Upper lobe of right lung (tissue), 1 donor: ENCODE measurements around the gene HERC6. TPM values are rescaled to one million over a fixed set of nuclear protein-coding genes. Genes with fewer than 3 reads are reported as not detected.

Experiments
- ATAC-seq: fragments of 200-7000 bp; cut with Tn5 transposase; one replicate; pipeline ENCODE4 v1.9.1; 2020; ENCODE audit warnings: mild to moderate bottlenecking, moderate library complexity
- DNase-seq: peaks from one replicate; pipeline ENCODE4 v3.0.0-alpha.2; 2020
- H3K27ac ChIP-seq: fragments of 200-600 bp; one replicate; pipeline ENCODE4 v1.8.0; 2022
- H3K27me3 ChIP-seq: fragments of 200-600 bp; one replicate; pipeline ENCODE4 v1.8.0; 2022; ENCODE audit warnings: mild to moderate bottlenecking
- H3K36me3 ChIP-seq: fragments of 200-600 bp; one replicate; pipeline ENCODE4 v1.8.0; 2022
- H3K4me1 ChIP-seq: fragments of 200-600 bp; one replicate; pipeline ENCODE4 v1.8.0; 2022
- H3K4me3 ChIP-seq: fragments of 200-600 bp; one replicate; pipeline ENCODE4 v1.8.0; 2022; ENCODE audit warnings: mild to moderate bottlenecking
- H3K9me3 ChIP-seq: fragments of 200-600 bp; one replicate; pipeline ENCODE4 v1.8.0; 2022
- intact Hi-C: fragments of 100-400 bp; cut with DNase I; formaldehyde crosslinking; loops from one replicate; pipeline ENCODE4 v1.11.0; 2022
- total RNA-seq: library from RNA; stranded (reverse); fragmentation: NEBNext Ultra II Directional; extraction: Animal tissue kit (Norgen Biotek cat#: 25700); gene quantifications from one replicate; pipeline ENCODE4 v1.2.1, GENCODE V29; 2021
- TF ChIP-seq, protein P1 (sequence below): fragments of 200-600 bp; IDR thresholded peaks from one replicate; pipeline ENCODE4 v1.8.0; 2022; ENCODE audit warnings: antibody characterized with exemption
- donor health status: DM: no; HTN: yes; CAD: no; lungs with severe emphysema.

The HERC6 gene
- total RNA-seq, 1 donor from 2014 or later, result 13.0 TPM

DNA sequence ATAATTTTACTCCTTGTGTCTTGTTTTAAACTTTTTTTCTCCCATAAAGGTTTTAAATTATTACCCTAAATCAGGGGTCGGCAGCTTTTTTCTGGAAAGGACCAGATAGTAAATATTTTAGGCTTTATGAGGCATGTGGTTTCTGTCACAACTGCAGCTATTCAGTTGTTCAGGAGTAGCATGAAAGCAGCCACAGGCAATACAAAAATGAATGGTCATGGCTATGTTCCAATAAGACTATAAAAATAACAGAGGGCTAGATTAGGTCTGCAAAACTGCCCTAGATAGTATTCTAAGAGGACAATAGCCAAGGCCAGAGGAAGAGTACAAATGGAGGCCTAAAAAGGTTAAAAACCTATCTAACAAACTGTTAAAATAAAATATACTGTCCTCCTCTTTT lies 102.9 kb downstream of the HERC6 start:
- no peak for ATAC-seq
- H3K27ac ChIP-seq, result no peak overlapping the region
- intact Hi-C loops, result no loop called here
- H3K9me3 ChIP-seq, result no peaks in the 10 kb centered on the region
- H3K36me3 ChIP-seq, result no peaks in the 10 kb centered on the region
- no peaks in the 10 kb centered on the region for H3K4me1 ChIP-seq
- no peak for DNase-seq
- TF ChIP-seq, protein P1, sequence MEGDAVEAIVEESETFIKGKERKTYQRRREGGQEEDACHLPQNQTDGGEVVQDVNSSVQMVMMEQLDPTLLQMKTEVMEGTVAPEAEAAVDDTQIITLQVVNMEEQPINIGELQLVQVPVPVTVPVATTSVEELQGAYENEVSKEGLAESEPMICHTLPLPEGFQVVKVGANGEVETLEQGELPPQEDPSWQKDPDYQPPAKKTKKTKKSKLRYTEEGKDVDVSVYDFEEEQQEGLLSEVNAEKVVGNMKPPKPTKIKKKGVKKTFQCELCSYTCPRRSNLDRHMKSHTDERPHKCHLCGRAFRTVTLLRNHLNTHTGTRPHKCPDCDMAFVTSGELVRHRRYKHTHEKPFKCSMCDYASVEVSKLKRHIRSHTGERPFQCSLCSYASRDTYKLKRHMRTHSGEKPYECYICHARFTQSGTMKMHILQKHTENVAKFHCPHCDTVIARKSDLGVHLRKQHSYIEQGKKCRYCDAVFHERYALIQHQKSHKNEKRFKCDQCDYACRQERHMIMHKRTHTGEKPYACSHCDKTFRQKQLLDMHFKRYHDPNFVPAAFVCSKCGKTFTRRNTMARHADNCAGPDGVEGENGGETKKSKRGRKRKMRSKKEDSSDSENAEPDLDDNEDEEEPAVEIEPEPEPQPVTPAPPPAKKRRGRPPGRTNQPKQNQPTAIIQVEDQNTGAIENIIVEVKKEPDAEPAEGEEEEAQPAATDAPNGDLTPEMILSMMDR, result no peak
- no peak overlapping the region for H3K4me3 ChIP-seq
- H3K27me3 ChIP-seq, result no peaks in the 10 kb centered on the region

DNA sequence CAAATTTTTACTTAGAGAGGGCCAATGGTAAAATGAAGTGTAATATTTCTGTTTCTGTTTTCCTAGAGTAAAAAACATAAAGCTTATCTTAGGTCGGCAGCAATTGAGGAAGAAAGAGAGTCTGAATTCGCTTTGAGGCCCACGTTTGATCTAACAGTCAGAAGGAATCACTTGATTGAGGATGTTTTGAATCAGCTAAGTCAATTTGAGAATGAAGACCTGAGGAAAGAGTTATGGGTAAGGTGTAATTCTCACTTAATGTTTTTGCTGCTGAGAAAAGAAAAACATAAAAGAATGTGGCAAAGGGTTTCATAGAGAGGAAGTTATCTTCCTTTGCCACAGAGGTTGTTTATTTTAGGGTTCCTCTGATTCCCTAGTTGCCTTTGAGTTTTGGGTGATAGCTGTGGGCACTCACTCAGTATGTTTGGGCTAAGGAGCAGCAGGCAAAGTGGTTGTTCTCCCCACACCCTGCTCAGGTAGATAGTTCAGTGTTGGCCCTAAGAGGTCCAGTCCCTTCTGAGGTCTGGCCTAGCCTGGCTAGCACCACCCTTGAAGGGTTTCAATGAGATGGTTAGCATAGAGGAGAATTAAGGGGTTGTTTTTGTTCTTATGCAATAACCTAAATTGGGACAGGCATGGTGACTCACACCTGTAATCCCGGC lies 110.6 kb downstream of the HERC6 start:
- Histone ChIP-seq H3K4me3 (no peak overlapping the region), H3K27ac (no peak overlapping the region), H3K27me3 (no peaks in the 10 kb centered on the region), H3K36me3 (peaks cover 8% of the 10 kb centered on the region), H3K4me1 (no peaks in the 10 kb centered on the region), H3K9me3 (no peaks in the 10 kb centered on the region)
- TF ChIP-seq, protein P1, result no peak
- ATAC-seq (no peak), DNase-seq (no peak)
- intact Hi-C loops, result no loop called here

Other genes with a start within 250 kb of the HERC6 start
- gene ABCG2, start 220.2 kb upstream of the HERC6 start, total RNA-seq, result 21.7 TPM
- 37.7 TPM for gene PPM1K, start 94.3 kb upstream of the HERC6 start, total RNA-seq
- gene HERC5, start 78.3 kb downstream of the HERC6 start, total RNA-seq, result 18.4 TPM
- 67.9 TPM for gene PYURF, start 144.9 kb downstream of the HERC6 start, total RNA-seq
- gene HERC3, start 213.6 kb downstream of the HERC6 start, total RNA-seq, result 50.0 TPM